Right atrium auricular region (tissue), 2 donors: Measurements from ENCODE around the gene HSPG2. TPM values are rescaled to one million over a fixed set of nuclear protein-coding genes. Genes with fewer than 3 reads are reported as not detected.

Experiments
- DNase-seq: peaks from one replicate; pipeline ENCODE4 v3.0.0-alpha.2; 2019; ENCODE audit warnings: low spot score
- H3K27ac ChIP-seq, 2 donors: fragments of 200-600 bp; sonication (generic); 1 replicate in 1 of 2; 2 replicates in 1 of 2; pipeline ENCODE4 v1.5.1; 2016 to 2019
- H3K27me3 ChIP-seq, 2 donors: fragments of 200-600 bp; sonication (generic); one replicate each; pipeline versions ENCODE4 v1.5.1 to v1.6.0; 2017 to 2019
- H3K36me3 ChIP-seq: fragments of 200-600 bp; sonication (generic); one replicate; pipeline ENCODE4 v1.5.1; 2016
- H3K4me1 ChIP-seq, 2 donors: fragments of 200-600 bp; sonication (generic); one replicate each; pipeline versions ENCODE4 v1.5.1 to v1.6.0; 2017 to 2019
- H3K4me3 ChIP-seq, 2 donors: fragments of 200-600 bp; sonication (generic); 1 replicate in 1 of 2; 2 replicates in 1 of 2; pipeline ENCODE4 v1.5.1; 2017 to 2019; ENCODE audit warnings: mild to moderate bottlenecking in 1 of 2, moderate library complexity in 1 of 2
- H3K9me3 ChIP-seq, 2 donors: fragments of 200-600 bp; sonication (generic); one replicate each; pipeline ENCODE4 v1.5.1; 2019
- total RNA-seq, 2 donors: library from RNA; depleted of rRNA; stranded (reverse); fragments of >200 nt; gene quantifications; one replicate each; pipeline ENCODE4 v1.1.0, GENCODE V29; 2016
- TF ChIP-seq, protein P1 (sequence below), 2 donors: fragments of 200-600 bp; sonication (generic); IDR thresholded peaks; one replicate each; pipeline ENCODE4 v1.5.1; 2019; ENCODE audit warnings: antibody characterized with exemption in 2 of 2

HSPG2 gene
- total RNA-seq, 2 donors from 2014 or later: 424 to 557 TPM

DNA sequence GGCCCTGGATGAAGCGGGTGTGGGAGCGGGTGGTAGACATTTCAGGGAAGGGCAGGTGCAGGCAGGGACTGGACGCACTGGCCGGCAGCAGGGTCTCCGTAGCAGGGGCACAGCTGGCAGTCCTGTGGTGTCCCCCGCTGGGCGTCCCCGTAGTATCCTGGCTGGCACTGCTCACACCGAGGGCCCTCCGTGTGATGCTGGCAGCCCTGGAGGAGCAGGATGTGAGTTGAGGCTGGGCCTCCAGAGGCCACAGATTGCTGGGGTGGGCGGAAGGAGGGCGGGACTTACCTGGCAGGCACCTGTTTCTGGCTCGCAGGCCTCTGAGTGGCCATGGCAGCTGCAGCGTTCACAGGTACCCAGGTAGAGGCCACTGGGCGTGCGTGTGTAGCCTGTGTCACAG is 62.8 kb downstream of the HSPG2 start:
- H3K4me1 ChIP-seq: peaks cover 0 to 31% of the 10 kb centered on the region in 2 donors
- no peaks in the 10 kb centered on the region for H3K9me3 ChIP-seq
- peak overlapping the region; percentile 3 to 41 for H3K27ac ChIP-seq
- peaks cover 98% of the 10 kb centered on the region for H3K36me3 ChIP-seq
- H3K4me3 ChIP-seq: no peak overlapping the region
- DNase-seq: no peak
- TF ChIP-seq, protein P1, sequence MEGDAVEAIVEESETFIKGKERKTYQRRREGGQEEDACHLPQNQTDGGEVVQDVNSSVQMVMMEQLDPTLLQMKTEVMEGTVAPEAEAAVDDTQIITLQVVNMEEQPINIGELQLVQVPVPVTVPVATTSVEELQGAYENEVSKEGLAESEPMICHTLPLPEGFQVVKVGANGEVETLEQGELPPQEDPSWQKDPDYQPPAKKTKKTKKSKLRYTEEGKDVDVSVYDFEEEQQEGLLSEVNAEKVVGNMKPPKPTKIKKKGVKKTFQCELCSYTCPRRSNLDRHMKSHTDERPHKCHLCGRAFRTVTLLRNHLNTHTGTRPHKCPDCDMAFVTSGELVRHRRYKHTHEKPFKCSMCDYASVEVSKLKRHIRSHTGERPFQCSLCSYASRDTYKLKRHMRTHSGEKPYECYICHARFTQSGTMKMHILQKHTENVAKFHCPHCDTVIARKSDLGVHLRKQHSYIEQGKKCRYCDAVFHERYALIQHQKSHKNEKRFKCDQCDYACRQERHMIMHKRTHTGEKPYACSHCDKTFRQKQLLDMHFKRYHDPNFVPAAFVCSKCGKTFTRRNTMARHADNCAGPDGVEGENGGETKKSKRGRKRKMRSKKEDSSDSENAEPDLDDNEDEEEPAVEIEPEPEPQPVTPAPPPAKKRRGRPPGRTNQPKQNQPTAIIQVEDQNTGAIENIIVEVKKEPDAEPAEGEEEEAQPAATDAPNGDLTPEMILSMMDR (IDR thresholded peaks at IDR 0.05): no peak
- no peaks in the 10 kb centered on the region for H3K27me3 ChIP-seq

DNA sequence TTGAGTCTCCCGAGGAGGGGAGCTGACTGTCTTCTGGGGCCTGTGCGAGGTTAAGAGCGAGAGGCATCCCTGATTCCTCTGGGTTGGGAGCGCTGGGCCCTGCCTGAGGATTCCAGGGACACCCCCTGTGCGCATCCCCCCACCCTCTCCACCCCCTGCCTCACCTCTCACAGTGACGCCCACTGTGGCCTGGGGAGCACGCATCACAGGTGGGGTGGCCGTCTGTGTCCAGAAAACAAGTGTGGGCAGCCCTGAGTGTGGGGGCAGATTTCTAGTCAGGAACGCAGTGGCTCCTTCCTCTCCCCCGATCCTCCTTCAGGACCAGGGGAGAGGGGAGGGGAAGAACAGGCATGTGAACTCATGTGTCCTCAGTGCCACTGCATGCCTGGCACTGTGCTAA is 63.3 kb downstream of the HSPG2 start:
- TF ChIP-seq, protein P1 (IDR thresholded peaks at IDR 0.05): no peak
- no peaks in the 10 kb centered on the region for H3K9me3 ChIP-seq
- H3K36me3 ChIP-seq: peaks cover 98% of the 10 kb centered on the region
- H3K4me1 ChIP-seq: peaks cover 0 to 30% of the 10 kb centered on the region in 2 donors
- DNase-seq: no peak
- H3K27ac ChIP-seq: no peak overlapping the region
- H3K27me3 ChIP-seq: no peaks in the 10 kb centered on the region
- H3K4me3 ChIP-seq: no peak overlapping the region

- Histone ChIP-seq H3K27me3 (no peaks in the 10 kb centered on the region), H3K36me3 (peaks cover 98% of the 10 kb centered on the region), H3K9me3 (no peaks in the 10 kb centered on the region), H3K4me3 (no peak overlapping the region), H3K27ac (no peak overlapping the region), H3K4me1 (peaks cover 0 to 30% of the 10 kb centered on the region in 2 donors)
- TF ChIP-seq, protein P1 (IDR thresholded peaks at IDR 0.05): no peak
- DNase-seq: no peak
Measured at GRCh38 chr1:21873174-21873573, 63.9 kb downstream of the HSPG2 start.

DNA sequence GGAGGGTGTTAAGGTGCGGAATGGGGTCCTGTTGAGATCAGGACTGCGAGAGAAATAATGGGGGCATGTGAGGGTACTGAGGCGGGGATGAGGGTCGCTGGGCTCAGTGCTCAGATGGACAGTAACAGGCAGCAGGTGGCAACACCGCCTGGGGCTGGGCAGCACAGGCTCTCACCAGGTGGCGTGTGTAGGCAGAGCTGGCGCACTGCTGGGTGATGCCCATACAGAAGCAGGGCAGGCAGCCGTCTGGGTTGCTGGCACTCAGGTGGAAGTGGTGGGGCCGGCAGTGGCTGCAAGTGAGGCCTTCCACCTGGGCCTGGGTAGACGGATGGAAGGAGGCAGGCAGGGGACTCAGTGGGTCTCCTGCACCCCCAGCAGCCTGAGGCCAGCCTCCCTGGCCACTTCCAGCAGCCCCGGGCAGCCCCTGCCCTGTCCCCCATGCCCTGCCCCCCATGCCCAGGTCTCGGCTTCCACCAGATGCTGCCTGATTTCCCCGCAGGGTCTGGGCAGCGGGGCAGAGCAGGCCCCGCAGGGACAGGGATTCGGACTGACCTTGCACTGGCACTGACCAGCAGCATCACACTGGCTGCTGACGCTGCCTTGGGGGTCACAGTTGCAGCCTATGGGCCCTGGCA is 64.5 kb downstream of the HSPG2 start:
- H3K27me3 ChIP-seq: no peaks in the 10 kb centered on the region
- no peaks in the 10 kb centered on the region for H3K9me3 ChIP-seq
- H3K4me3 ChIP-seq: no peak overlapping the region
- peaks cover 95% of the 10 kb centered on the region for H3K36me3 ChIP-seq
- H3K27ac ChIP-seq: no peak overlapping the region
- TF ChIP-seq, protein P1 (IDR thresholded peaks at IDR 0.05): no peak
- DNase-seq: no peak
- H3K4me1 ChIP-seq: peaks cover 0 to 30% of the 10 kb centered on the region in 2 donors

- Histone ChIP-seq H3K4me3 (no peak overlapping the region), H3K27me3 (no peaks in the 10 kb centered on the region), H3K27ac (no peak overlapping the region), H3K36me3 (peaks cover 89% of the 10 kb centered on the region), H3K9me3 (no peaks in the 10 kb centered on the region), H3K4me1 (peaks cover 0 to 30% of the 10 kb centered on the region in 2 donors)
- DNase-seq: no peak
- TF ChIP-seq, protein P1 (IDR thresholded peaks at IDR 0.05): no peak
Measured at GRCh38 chr1:21871943-21872342, 65.2 kb downstream of the HSPG2 start.

- Histone ChIP-seq H3K27me3 (no peaks in the 10 kb centered on the region), H3K27ac (peak overlapping the region in 1 of 2 donors; percentile 78), H3K4me3 (no peak overlapping the region), H3K9me3 (no peaks in the 10 kb centered on the region), H3K4me1 (peaks cover 0 to 30% of the 10 kb centered on the region in 2 donors), H3K36me3 (peaks cover 87% of the 10 kb centered on the region)
- TF ChIP-seq, protein P1 (IDR thresholded peaks at IDR 0.05): no peak
- no peak for DNase-seq
Measured at GRCh38 chr1:21870611-21871010, 66.5 kb downstream of the HSPG2 start.
